HG03575 (cell line): Measurements from ENCODE around the gene S100A7A.
"Not testable (repeated sequence)": the region's sequence is repeated elsewhere in the genome, so short reads cannot be mapped to it uniquely, and the experiment has no call there.

Source experiments
- ATAC-seq: cut with Tn5 transposase; IDR thresholded peaks from one replicate; pipeline ENCODE4 v1.9.1; 2021; ENCODE audit not compliant: unreplicated experiment, insufficient number of reproducible peaks, low FRiP score; ENCODE audit errors: extremely low read depth

The S100A7A gene

DNA sequence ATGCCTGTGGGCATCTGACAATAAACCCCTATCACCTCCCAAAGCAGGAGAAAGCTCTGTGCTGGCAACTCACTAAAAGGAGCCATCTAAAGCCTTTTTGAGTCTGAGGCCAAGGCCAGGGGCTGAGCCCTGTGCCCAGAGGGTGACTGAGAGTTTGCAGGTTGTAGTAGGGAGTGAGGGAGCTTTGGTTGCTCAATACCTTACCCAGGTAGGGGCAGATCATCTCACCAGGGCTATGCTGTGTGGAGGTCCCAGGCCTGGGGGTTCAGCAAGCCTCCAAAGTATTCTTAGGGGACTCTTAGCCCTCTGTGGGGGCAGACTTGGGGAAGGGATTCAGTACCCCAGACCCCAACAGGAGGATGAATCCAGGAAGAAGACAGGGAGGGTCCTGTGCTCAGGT, 23.0 kb downstream of the S100A7A start:
- ATAC-seq: no peak

DNA sequence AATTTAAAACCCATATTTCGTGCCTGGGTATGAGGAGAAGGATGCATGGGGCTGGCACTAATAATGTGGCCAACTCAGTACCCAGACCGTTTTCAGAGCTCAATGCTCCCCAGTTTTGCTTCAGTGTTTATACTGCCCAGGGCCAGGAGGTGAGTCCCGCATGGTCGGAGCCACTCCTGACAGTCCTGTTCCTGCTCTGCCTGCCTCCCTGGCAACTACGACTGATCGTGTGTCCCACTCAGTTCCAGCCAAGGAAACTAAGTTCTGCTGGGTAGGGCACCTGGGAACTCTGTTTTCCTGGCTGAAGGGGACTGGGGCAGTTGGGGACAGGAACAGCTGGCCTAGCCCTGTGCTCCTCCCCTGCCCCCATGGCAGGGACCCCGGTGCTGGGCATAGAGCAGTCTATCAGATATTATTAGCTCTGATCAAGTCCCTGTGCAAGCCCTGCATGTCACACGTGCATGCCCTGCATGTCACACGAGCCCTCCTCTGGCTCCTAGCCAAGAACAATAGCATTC, 25.0 kb downstream of the S100A7A start:
- ATAC-seq: no peak

DNA sequence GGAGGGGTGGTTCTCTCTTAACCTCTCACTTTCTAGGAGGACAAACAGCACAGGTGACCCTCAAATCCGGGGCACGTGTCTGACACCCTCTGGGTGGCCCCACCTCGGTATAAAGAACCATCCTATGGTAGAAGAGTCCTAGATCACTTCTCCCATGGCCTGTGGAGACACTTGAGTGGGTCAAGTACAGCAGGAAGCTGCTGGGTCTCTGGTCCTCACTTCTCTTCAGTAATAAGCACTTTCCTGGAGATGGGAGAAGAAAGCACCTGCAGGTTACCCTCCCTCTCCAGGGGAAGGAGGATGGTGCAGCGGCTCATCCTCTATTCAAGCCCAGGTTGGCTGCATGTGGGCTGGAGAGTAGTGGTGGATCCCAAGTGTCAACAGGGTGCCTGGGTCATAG, 27.2 kb downstream of the S100A7A start:
- ATAC-seq: no peak

DNA sequence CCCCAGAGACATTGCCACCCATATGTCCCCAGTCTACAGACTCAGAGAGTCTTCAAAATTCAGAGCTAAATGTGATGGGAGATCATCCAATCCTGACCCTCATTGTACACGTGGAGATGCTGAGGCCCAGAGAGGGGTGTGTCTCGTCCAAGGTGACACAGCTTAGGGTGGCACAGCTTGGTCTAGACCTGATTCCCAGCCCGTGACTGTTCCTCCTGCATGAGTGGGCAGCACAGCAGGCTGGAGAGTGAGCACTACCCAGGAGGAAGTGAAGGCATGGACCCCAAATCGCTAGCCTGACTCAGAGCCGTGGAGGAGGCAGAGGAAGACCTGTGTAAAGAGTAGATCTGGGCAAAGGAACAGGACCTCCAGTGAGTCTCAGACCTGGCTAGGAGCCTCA, 27.8 kb downstream of the S100A7A start:
- ATAC-seq: no peak

DNA sequence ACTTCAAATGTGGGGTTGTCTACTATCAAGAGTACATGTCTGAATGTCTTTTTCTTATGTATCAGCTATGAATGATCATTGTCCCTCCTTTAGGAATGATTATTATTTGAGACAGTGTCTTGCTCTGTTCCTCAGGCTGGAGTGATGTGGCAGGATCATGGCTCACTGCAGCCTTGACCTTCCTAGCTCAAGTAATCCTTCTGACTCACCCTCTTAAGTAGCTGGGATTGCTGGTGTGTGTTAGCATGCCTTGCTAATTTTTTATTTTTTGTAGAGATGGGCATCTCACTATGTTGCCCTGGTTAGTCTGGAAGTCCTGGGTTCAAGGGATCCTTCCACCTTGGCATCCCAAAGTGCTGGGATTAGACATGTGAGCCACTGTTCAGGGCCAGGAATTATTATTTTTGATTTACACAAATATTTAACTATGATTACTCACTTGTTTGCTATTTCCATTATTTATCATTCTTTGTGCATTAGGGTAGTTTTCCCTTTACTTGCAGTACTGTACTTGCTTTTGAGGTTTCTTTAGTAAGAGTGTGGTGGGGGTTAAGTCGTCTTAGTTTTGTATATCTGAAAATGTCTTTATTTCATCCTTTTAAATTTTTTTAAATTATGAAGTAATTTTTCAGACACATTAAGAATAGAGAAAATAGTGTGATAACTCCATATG, 31.3 kb downstream of the S100A7A start:
- ATAC-seq: no peak

DNA sequence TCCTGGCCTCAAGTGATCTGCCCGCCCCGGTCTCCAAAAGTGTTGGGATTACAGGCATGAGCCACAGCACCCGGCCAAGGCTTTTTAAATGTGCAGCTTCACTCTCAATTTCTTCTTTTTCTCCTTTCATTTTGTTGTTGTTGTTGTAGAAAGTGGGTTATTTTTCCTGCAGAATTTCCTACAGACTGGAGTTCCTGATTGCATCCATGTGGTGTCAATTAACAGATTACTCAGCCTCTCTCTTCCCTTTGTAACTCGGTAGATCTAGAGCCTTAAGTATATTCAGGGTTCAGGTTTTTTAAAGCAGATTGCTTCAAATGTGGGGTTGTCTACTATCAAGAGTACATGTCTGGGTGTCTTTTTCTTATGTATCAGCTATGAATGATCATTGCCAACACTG, 32.5 kb downstream of the S100A7A start:
- not testable (repeated sequence) for ATAC-seq

DNA sequence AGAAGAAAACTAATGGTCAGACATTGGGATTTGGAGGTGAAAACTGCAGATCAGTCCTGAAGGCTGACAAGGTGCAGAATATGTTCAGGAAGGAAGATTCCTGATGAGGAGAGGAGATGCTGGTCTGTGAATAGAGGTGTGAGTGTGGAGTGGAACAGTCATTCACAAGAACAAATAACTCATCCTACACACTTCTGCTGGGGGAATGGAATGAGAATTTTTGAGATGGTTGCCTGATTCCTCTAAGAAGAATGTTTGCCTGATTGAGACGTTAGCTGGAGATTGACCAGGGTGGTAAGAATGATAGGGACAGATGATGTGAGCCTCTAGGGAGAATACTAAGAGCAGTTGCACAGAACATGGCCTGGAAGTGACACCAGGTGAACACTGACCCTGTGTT, 40.1 kb downstream of the S100A7A start:
- ATAC-seq: no peak

DNA sequence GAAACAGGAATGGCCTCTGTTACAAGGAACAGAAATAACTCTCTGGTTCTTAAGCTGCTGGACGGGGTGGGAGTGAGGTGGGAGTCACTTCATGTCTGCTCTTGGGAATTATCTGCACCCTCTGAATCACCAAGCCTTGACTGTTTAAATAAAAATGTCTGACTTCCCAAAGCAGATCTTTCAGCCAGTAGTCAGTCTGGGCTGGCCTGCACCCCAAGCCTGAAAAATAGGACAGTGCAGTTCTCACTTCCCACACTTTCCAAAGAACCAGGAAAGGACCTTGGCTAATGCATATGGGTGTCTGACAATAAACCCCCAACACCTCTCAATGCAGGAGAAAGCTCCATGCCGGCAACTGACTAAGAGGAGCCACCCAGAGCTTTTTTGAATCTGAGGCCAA, 43.3 kb downstream of the S100A7A start:
- no peak for ATAC-seq

DNA sequence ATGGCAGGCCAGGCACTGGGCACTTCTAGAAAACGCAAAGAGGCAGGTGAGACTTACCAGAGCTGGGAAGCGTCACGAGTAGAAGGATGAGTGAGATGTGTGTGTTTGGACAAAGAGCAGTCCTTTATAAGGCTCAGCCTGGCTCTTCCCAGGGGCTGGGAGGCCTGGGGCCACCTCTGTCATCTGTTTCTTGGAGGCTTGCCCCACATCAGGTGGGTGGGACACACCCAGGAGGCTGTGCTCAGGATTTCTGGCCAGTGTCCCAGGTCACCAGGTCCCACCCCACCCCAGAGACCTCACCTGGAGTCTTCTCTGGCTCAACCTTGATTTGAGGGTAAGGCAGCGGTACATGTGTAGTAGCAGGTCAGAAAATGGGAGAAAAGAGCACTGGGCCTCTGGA, 44.2 kb downstream of the S100A7A start, which contains the start of gene S100A7:
TSS of gene S100A7 (minus strand) at position 101 of the 400 bp plus-strand sequence. CDS start 1,638 bp downstream, outside the sequence.
- ATAC-seq: no peak

DNA sequence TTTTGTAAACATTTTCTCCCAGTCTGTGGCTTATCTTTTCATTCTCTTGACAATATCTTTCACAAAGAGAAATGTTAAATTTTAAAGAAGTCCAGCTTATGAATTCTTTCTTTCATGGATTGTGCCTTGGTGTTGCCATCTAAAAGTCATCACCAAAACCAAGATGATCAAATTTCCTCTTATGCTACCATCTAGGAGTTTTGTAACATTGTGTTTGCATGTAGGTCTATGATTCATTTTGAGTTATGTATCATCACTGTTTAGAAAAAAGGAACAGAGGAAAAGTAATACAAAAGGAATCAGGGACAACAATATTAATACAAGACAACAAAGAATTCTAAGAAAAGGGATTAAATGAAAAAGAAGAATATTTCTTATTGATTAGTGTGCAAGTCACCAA, 46.4 kb downstream of the S100A7A start:
- not testable (repeated sequence) for ATAC-seq

DNA sequence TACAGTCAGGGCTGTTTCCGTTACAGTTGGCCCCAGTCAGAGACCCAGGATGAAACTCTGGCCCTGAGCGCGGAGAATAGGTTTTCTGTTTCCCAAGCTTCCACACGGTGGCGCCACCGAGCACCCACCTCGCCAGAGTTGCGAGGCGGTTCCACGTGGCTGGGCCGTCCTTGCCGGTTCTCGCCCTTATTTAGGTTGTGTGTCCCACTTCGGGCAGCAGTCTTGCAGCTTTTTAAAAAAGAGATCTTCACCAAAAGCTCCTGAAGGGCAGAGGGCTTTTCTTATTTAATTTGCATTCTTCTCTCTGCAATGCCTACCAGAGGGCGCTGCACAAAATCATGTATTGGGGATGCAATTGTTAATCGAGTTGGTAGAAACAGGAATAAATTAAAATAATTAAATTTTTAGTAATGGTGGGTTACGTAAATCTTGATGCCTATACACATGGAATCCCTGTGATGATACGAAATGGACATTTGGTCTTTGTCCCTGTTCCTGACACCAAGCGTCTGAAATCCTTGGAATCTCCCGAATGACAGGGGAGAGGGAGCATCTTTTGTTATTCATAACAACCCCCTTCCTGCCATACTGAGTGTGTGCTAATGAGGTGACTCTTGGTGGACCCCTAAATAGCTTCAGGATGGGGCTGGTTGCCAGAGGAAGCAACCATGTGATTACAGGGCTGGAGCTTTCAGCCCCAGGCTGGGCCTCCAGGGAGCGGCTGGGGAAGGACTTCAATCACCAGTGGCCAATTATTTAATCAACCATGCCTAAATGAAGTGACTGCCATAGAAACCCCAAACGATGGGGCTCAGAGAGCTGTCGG, 49.7 kb downstream of the S100A7A start:
- no peak for ATAC-seq

DNA sequence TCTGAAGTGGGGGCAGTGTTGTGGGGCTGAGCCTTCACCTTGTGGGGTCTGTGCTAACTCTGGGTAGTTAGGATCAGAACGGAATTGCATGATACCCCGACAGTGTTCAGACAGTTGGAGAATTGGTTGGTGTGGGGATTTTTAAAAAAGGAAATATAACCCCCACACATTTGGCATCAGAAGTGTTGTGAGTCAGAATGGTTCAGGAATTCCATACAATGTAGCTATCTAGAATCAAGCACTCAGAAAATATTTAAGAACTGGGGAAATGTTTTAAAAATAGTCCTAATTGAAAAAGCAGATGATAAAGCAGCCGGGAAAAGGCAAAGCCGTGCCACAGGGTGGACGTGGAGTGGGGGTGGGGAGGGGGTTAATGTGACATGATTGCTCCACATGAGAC, 50.6 kb downstream of the S100A7A start:
- ATAC-seq: no peak

DNA sequence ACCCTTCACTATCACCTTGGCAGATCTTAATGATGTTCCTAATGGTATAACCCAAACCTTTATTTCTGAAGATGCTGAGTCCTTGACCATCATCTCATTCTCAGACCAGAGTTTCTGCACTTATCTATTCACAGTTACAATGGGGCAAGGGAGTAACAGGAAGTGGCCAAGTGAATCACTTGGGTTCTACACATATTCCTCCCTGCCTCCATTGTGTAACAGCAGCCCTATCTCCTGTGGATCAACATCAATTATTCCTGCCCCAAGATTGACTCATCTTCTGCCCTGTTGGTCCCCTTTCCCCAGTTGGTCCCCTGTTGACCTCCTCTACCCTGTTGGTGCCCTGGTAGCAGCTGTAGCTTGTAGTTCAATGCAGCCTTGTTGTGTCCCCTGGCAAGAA, 54.4 kb downstream of the S100A7A start:
- no peak for ATAC-seq
